Muscle of back (tissue), 11 donors: ENCODE data around the gene FNDC10. TPM values are rescaled to one million over a fixed set of nuclear protein-coding genes. Genes with fewer than 3 reads are reported as not detected.
"Not testable (repeated sequence)": the region's sequence is repeated elsewhere in the genome, so short reads cannot be mapped to it uniquely, and the experiment has no call there.

Experiments
- DNase-seq, 3 donors: peaks; one replicate each; pipeline versions ENCODE4 v3.0.0 to v3.0.0-alpha.2; 2013
- polyA plus RNA-seq, 10 donors: library from polyadenylated mRNA; unstranded; fragments of 120-200 nt; gene quantifications; one replicate each; pipeline ENCODE4 v1.2.1, GENCODE V29; 2013; ENCODE audit not compliant: insufficient read length in 10 of 10

Gene FNDC10
- polyA plus RNA-seq, 10 donors = 0.97 to 3.9 (median 2.1) TPM

- DNase-seq = no peak
These were observed 1.1 kb upstream of the FNDC10 start for GRCh38 chr1:1600861-1601563.

GRCh38 chr1:1599030-1599934, 653 bp downstream of the FNDC10 start:
- peak in 1 of 3 donors; percentile 59 for DNase-seq

GRCh38 chr1:1598720-1599029, 1.3 kb downstream of the FNDC10 start:
- DNase-seq = no peak

- DNase-seq = no peak
These were observed 1.8 kb downstream of the FNDC10 start for GRCh38 chr1:1598051-1598719.

- DNase-seq = no peak
These were observed 2.5 kb downstream of the FNDC10 start for GRCh38 chr1:1597275-1597930.

GRCh38 chr1:1596493-1597274, 3.3 kb downstream of the FNDC10 start:
- DNase-seq = peak in 1 of 3 donors; percentile 47

- not testable (repeated sequence) for DNase-seq
These were observed 4.6 kb downstream of the FNDC10 start for GRCh38 chr1:1595341-1595740.

- peak in 1 of 3 donors; percentile 60 for DNase-seq
These were observed 5.2 kb downstream of the FNDC10 start for GRCh38 chr1:1594602-1595260.

GRCh38 chr1:1593834-1594601, 5.9 kb downstream of the FNDC10 start:
- no peak for DNase-seq

- no peak for DNase-seq
These were observed 8.5 kb downstream of the FNDC10 start for GRCh38 chr1:1591452-1591851.

GRCh38 chr1:1583347-1584010, 16.5 kb downstream of the FNDC10 start:
- DNase-seq = no peak

- no peak for DNase-seq
These were observed 17.2 kb downstream of the FNDC10 start for GRCh38 chr1:1582585-1583346.

- DNase-seq = no peak
These were observed 21.5 kb downstream of the FNDC10 start for GRCh38 chr1:1578371-1578940.

GRCh38 chr1:1577367-1578011, 22.4 kb downstream of the FNDC10 start:
- no peak for DNase-seq

GRCh38 chr1:1574721-1575537, 25.0 kb downstream of the FNDC10 start, which contains the start of gene SSU72:
SSU72 (minus strand) TSS chr1:1574863; CDS start chr1:1574557, 306 bp downstream.
- peak; percentile 92 to 97 (median 95) for DNase-seq
